GM12801 (cell line): ENCODE results near the gene ACAT2.

Experiments
- TF ChIP-seq, protein P1 (sequence below): IDR thresholded peaks from one replicate; pipeline ENCODE4 v1.5.1; 2011; ENCODE audit warnings: control low read depth; ENCODE audit not compliant: insufficient read length; ENCODE audit errors: extremely low read depth

Gene ACAT2

DNA sequence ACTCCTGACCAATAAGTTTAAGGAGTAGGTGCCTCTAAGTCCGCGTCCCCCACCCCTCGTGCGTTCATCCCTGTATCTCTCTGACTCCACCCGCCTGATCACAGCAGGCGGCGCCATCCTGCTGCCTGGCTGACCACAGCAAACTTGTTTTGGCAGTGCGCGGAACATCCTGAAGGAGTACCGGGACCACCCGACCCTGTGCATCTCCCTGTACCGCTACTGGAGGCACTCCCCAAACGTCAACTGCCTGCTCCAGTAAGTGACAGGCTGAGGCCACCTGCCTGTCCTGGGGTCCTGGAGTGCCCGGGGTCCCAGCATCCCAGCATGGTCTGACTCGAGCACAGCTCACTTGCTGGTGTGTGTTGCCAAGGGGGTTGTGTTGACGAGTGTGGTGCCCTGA is 57.3 kb downstream of the ACAT2 start:
- TF ChIP-seq, protein P1, sequence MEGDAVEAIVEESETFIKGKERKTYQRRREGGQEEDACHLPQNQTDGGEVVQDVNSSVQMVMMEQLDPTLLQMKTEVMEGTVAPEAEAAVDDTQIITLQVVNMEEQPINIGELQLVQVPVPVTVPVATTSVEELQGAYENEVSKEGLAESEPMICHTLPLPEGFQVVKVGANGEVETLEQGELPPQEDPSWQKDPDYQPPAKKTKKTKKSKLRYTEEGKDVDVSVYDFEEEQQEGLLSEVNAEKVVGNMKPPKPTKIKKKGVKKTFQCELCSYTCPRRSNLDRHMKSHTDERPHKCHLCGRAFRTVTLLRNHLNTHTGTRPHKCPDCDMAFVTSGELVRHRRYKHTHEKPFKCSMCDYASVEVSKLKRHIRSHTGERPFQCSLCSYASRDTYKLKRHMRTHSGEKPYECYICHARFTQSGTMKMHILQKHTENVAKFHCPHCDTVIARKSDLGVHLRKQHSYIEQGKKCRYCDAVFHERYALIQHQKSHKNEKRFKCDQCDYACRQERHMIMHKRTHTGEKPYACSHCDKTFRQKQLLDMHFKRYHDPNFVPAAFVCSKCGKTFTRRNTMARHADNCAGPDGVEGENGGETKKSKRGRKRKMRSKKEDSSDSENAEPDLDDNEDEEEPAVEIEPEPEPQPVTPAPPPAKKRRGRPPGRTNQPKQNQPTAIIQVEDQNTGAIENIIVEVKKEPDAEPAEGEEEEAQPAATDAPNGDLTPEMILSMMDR = no peak

DNA sequence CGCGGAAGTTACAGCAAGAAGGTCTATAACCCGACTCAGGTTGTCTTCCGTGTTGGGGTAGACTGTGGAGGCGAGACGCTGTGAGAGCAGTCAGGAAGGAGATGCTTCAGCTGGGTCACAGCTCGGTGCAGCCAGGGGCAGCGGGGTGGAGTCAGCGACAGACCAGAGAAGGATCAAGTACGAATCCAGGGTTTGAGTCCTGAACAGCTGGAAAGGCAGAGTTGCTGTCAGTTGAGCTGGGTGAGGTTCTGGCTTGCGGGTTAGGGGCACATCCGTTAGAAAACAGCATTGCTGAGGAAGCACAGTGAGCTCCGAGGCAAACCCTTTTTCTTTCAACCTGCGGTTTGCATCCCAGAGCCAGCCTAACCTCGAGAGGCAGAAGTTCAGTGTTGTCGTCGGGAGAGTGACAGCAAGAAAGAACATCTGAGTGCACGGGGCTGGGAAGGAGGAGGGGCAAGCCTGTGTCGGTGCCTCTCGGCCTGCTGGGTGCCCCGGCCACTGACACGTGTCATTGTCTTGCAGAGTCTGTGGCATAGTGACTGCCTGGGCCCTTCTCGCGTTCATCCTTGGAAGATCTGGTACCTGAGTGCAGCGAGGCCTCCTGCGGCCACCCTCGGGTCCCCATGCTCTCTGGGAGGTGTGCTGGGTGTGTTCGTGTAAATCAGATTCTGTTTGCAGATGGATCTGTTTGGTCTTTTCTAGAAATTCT is 58.2 kb downstream of the ACAT2 start:
- TF ChIP-seq, protein P1 = no peak

DNA sequence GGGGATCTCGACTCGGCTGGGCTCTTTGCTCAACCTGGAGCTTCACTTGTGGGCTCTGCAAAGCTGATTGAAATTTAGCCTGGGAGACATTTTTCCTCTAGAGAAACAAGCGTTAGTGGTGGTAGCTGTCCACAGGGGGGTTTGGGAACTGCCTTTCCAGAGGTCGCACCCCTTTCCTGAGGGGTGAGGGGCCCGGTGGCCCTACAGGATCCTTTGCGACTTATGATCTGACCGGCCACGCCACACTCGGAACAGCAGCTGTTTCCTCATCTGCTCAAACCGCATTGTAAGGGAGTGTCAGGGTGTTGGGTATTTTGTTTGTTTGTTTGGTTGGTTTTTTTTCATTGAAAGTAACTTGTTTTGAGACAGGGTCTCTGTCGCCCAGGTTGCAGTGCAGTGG is 59.3 kb downstream of the ACAT2 start:
- TF ChIP-seq, protein P1 = no peak

DNA sequence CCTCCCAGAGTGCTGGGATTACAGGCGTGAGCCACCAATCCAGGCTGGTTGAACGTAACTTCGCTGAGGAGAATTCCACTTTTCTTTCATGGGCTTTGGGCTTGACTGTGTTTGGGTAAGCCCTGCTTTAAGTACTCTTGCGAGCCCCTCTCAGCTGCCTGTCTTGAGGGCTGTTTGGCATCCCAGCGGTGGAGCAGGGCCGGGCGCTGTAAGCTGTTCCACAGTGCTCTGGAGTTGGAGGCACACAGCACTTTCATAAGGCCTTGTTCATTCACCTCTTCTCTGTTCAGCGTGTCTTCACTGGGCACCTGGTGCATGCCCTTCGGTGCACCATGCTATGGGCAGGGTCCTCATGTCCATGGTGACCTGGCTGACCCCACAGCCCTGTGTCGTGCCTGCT is 59.9 kb downstream of the ACAT2 start:
- TF ChIP-seq, protein P1 = no peak

DNA sequence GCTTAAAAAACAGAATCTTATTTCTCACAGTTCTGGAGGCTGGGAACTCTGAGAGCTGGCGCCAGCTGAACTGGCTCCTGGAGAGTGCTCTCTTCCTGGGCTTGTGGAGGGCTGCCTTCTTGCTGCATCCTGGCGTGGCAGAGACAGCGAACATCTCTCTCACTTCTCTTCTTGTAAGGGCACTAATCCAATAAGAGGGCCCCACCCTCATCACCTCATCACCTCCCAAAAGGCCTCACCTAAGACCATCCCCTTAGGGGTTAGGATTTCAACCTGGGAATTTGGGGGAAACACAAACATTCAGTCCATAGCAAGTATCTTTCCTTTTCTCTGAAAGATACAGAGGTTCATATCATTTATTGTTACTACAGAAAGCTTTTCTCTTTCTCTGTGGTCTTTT is 62.1 kb downstream of the ACAT2 start:
- TF ChIP-seq, protein P1 = no peak

DNA sequence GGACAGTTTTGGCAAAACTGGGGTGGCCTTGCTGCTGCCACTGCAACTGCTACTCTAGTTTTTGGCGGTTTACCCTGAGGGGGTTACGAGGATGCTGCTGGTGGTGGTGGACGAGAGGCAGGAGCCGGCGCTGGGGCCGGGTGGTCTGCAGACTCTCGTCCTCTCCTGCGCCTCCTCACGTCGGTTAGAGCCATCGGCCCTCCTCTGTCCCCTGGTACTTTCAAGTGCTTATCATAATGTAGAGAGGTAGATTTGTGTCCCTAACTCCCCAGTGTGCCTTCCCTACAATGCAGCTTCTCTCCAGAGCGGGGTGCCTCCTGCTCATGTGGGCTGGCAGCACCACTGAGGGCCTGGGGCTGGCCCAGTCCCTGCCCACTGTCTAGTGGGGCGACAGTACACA is 64.2 kb downstream of the ACAT2 start:
- TF ChIP-seq, protein P1 = no peak

DNA sequence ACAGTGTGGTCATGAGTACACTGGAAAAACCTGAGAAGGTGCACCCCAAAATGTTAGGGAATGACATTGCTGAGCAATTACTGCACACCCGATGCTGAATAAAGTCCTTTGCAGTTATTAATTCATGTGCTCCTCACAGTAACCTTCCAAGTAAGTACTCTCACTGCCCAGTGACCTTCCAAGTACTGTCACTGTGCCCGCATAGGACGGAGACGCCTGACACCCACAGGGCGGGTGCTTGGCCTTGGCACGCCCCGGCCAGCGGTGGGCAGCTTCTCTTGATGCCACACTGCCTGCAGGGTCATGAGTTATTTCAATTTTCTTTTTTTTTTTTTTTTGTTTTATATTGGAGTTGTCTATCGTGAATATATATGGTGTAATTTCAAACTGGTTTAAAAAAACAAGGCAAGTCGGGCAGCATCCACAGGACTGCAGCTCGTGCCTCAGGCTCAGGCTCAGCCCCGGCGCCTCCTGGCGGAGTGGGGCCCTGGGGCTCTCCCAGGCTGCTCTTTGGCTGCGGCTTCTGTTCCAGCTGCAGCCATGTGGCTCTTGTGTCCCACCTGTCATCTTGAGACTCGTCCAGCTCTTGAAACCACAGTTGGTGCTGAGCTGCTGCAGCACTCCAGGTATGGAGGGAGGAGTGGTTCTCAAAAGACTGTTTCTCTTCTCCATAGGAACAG is 65.3 kb downstream of the ACAT2 start:
- TF ChIP-seq, protein P1 = no peak
